ENCODE measurements around the gene IQSEC3. TPM values are rescaled to one million over a fixed set of nuclear protein-coding genes. Genes with fewer than 3 reads are reported as not detected.

The IQSEC3 gene
- total and polyA plus RNA-seq, 2 of the 13 experiments (the other 11 are each of a cell fraction or from before 2014, with no cell fraction given), result not detected

DNA sequence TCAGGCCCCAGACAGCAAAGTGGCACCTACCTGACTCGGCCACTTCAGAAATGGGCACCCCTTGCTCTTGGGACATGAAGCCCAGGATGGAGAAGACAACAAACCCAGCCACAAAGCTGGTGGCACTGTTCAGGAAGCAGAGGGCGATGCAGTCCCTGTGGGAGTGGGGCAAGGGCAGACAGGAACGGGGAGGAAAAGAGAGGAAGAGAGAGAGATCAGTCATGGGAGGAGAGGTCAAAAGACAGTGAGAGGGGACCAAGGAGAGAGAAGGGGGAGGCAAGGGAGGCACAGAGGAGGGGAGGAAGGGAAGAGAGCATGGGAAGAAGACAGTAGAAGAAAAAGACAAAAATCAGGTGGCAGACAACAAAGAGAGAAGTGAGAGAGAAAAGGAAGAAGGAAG lies 130.8 kb downstream of the IQSEC3 start (continued):
- TF ChIP-seq, protein P1, sequence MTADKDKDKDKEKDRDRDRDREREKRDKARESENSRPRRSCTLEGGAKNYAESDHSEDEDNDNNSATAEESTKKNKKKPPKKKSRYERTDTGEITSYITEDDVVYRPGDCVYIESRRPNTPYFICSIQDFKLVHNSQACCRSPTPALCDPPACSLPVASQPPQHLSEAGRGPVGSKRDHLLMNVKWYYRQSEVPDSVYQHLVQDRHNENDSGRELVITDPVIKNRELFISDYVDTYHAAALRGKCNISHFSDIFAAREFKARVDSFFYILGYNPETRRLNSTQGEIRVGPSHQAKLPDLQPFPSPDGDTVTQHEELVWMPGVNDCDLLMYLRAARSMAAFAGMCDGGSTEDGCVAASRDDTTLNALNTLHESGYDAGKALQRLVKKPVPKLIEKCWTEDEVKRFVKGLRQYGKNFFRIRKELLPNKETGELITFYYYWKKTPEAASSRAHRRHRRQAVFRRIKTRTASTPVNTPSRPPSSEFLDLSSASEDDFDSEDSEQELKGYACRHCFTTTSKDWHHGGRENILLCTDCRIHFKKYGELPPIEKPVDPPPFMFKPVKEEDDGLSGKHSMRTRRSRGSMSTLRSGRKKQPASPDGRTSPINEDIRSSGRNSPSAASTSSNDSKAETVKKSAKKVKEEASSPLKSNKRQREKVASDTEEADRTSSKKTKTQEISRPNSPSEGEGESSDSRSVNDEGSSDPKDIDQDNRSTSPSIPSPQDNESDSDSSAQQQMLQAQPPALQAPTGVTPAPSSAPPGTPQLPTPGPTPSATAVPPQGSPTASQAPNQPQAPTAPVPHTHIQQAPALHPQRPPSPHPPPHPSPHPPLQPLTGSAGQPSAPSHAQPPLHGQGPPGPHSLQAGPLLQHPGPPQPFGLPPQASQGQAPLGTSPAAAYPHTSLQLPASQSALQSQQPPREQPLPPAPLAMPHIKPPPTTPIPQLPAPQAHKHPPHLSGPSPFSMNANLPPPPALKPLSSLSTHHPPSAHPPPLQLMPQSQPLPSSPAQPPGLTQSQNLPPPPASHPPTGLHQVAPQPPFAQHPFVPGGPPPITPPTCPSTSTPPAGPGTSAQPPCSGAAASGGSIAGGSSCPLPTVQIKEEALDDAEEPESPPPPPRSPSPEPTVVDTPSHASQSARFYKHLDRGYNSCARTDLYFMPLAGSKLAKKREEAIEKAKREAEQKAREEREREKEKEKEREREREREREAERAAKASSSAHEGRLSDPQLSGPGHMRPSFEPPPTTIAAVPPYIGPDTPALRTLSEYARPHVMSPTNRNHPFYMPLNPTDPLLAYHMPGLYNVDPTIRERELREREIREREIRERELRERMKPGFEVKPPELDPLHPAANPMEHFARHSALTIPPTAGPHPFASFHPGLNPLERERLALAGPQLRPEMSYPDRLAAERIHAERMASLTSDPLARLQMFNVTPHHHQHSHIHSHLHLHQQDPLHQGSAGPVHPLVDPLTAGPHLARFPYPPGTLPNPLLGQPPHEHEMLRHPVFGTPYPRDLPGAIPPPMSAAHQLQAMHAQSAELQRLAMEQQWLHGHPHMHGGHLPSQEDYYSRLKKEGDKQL (CRISPR knock-in tag; IDR thresholded peaks at IDR 0.05; ENCODE audit: low read depth), result no peak
- TF ChIP-seq MXD4 (CRISPR knock-in tag; IDR thresholded peaks at IDR 0.05), result no peak
- no peak for TF ChIP-seq ZNF225 (CRISPR knock-in tag; IDR thresholded peaks at IDR 0.05)
- no peak for TF ChIP-seq ZNF10 (CRISPR knock-in tag; IDR thresholded peaks at IDR 0.05; ENCODE audit: borderline replicate concordance, low read depth)
- TF ChIP-seq U2AF2 (IDR thresholded peaks at IDR 0.05; ENCODE audit: low read depth, low read length), result no peak
- no peak for TF ChIP-seq SP1 (IDR thresholded peaks at IDR 0.05)
- TF ChIP-seq SP1 (CRISPR knock-in tag; IDR thresholded peaks at IDR 0.05), result no peak
- no peak for TF ChIP-seq ZNF564 (CRISPR knock-in tag; IDR thresholded peaks at IDR 0.05)
- TF ChIP-seq, protein P2, sequence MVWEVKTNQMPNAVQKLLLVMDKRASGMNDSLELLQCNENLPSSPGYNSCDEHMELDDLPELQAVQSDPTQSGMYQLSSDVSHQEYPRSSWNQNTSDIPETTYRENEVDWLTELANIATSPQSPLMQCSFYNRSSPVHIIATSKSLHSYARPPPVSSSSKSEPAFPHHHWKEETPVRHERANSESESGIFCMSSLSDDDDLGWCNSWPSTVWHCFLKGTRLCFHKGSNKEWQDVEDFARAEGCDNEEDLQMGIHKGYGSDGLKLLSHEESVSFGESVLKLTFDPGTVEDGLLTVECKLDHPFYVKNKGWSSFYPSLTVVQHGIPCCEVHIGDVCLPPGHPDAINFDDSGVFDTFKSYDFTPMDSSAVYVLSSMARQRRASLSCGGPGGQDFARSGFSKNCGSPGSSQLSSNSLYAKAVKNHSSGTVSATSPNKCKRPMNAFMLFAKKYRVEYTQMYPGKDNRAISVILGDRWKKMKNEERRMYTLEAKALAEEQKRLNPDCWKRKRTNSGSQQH (CRISPR knock-in tag; IDR thresholded peaks at IDR 0.05; ENCODE audit: low read depth), result no peak
- no peak for TF ChIP-seq TOPORS (CRISPR knock-in tag; IDR thresholded peaks at IDR 0.05)
- no peak for TF ChIP-seq ZBTB42 (CRISPR knock-in tag; IDR thresholded peaks at IDR 0.05)
- TF ChIP-seq, protein P3, sequence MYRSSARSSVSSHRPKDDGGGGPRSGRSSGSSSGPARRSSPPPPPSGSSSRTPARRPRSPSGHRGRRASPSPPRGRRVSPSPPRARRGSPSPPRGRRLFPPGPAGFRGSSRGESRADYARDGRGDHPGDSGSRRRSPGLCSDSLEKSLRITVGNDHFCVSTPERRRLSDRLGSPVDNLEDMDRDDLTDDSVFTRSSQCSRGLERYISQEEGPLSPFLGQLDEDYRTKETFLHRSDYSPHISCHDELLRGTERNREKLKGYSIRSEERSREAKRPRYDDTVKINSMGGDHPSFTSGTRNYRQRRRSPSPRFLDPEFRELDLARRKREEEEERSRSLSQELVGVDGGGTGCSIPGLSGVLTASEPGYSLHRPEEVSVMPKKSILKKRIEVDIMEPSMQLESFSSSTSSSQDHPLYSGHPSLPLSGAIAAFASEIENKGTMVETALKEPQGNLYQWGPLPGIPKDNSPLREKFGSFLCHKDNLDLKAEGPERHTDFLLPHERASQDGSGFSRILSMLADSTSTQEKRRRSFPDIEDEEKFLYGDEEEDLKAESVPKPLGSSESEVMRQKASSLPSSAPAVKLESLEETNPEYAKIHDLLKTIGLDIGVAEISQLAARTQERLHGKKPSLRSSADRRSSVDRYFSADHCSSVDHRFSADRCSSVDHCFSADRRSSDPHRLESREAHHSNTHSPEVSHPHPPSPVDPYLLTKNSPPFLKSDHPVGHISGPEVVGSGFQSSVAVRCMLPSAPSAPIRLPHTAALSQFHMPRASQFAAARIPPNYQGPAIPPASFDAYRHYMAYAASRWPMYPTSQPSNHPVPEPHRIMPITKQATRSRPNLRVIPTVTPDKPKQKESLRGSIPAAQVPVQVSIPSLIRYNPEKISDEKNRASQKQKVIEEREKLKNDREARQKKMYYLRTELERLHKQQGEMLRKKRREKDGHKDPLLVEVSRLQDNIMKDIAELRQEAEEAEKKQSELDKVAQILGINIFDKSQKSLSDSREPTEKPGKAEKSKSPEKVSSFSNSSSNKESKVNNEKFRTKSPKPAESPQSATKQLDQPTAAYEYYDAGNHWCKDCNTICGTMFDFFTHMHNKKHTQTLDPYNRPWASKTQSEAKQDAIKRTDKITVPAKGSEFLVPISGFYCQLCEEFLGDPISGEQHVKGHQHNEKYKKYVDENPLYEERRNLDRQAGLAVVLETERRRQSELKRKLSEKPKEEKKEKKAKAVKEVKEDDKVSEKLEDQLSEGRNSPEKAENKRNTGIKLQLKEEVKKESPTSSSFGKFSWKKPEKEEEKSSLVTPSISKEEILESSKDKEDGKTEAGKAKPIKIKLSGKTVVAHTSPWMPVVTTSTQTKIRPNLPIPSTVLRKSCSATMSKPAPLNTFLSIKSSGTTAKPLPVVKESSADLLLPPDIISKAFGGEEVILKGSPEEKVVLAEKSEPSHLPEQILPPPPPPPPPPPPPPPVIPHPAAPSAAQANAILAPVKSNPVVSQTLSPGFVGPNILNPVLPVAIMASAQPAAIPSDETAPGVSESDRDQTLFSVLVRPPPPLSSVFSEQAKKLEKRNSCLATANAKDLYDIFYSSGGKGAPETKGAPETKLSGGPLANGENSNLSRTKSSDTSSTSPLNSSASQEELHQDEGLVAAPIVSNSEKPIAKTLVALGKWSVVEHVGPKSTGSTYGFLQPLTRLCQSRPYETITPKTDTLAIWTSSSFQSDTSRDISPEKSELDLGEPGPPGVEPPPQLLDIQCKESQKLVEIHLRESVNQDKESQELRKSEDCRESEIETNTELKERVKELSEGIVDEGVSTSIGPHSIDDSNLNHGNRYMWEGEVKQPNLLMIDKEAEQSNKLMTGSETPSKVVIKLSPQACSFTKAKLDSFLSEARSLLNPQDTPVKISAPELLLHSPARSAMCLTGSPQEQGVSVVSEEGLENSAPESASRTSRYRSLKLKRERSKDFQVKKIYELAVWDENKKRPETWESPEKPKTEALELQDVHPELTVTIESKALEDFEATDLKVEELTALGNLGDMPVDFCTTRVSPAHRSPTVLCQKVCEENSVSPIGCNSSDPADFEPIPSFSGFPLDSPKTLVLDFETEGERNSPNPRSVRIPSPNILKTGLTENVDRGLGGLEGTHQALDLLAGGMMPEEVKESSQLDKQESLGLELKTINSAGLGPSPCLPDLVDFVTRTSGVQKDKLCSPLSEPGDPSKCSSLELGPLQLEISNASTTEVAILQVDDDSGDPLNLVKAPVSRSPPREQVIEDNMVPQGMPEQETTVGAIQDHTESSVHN (CRISPR knock-in tag; IDR thresholded peaks at IDR 0.05), result no peak
